ENCODE results near the gene MAP2K5.

Gene MAP2K5

DNA sequence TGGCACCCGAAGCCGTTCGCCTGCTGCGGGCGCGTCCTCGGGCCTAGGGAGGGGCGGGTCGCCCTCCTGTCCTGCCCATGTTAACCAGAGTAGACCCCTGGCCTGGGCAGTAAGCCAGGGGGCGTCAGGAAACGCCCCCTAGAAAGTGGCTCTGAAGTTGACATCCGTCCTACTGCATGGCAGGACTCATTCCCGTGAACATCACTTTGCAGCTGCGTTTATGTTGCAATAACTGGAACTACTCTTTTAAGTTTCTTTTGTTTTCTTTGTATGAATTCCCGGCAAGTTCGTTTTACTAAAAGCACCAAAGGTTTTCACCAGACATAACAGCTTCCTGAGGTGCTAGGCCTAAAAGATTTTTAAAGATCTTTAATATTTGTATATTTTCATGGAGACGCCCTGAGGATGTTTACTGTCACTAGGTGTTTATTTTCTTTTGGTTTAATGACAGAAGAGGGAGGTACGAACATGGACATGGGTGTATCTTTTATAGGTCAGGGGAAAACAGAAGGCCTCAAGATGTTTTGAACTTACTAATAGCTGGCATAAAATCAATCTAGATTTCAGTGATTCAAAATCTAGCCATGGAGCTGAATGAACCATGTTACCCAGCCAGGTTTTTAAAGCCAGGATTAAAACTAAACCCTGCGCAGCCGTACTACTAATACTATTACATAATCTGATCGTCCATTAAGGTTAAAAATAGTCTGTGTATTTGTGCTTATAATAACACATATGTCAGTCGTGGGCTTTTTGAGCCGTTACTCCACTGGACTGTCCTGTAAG lies 20.5 kb upstream of the MAP2K5 start:
- peak; percentile 72 for DNase-seq (ENCODE audit: low read depth)

DNA sequence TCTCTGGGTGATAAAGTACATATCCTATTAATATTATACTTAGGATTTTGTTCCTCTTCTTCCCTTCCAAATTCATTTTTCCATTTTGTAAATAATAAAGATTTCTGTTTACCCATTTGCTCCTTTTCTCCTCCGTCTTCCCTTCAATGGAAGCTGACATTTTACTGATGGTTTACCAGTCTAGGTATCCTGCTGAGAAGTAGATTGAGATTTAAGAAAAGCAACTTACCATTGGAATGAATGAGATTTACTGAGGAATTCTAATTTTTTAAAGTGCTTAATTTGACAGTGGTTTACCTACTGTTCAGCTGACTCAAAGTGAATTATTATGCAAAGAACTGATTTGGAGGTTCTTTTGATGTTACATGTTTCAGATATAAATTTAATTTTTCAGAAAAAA lies 19.2 kb upstream of the MAP2K5 start:
- DNase-seq (ENCODE audit: low read depth): no peak

DNA sequence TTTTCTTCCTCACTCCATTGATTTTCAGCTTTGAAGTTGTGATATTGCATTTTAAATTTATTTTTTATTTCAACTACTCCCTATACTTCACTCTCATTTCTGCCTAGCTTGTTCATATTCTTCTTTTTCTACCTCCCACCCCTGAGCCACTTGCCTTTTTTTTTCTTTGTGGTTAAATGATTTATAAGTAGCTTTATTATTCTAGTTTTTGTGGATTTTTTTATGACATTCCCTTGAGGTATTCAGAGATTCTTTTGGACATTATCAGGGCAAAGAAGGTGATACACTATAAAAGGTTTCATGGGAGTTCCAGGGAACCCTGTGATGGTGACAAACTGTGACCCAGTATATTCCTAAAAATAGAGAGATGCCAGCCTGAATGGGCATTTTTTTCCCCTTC lies 18.3 kb upstream of the MAP2K5 start:
- DNase-seq (ENCODE audit: low read depth): no peak

DNA sequence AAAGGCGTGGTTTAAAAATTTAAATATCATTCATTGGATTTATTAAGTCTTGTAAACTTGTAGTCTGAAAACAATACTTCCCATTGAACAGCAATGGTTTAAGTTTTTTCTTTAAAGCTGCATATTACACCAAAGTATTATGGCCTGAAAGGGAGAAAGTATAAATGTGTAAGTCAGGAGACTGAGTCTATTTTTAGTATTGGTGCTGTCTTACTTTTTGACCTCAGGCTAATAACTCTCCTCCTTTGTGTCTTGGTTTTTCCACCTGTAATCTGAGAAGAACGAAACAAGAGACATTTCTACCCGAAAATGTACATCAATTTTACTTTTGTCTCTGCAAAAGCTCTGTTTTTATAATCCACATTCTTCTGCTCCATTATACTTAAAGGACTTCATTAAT lies 14.0 kb upstream of the MAP2K5 start:
- DNase-seq (ENCODE audit: low read depth): no peak

DNA sequence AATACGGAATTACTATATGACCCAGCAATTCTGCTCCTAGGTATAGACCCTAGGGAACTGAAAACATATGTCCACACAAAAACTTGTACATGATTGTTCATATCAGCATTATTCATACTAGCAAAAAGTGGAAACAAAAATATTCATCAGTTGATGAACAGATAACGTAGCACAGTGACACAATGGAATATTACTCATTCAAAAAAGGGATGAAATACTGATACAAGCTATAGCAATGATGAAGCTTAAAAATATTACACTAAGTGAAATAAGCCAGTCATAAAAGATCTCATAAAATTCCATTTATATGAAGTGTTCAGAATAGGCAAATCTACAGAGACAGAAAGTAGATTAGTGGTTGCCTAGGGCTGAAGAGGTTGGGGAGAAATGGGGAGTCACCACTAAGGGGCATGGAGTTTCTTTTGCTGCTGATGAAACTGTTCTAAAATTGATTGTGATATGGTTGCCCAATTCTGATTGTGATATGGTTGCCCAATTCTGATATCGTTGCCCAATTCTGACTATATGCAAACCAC lies 11.1 kb upstream of the MAP2K5 start:
- peak; percentile 32 for DNase-seq (ENCODE audit: low read depth)

DNA sequence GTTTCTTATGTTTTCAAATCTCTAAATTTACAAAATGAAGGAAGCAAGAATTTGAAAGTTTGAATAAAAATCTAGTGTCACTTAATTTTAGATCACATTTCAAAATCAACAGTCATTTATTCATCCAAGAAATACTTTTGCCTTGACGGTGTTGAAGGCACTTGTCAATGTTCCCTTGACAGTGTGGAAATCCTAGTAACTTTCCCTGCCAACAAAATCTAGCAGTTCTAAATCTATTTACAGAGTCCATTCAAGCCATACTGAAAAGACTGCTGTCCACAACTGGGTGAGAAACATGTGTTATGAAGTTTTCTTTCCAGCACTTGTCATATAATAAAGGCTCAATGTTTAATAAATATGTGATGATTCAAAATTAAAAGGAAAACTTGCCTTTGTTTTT lies 8.6 kb upstream of the MAP2K5 start:
- no peak for DNase-seq (ENCODE audit: low read depth)

DNA sequence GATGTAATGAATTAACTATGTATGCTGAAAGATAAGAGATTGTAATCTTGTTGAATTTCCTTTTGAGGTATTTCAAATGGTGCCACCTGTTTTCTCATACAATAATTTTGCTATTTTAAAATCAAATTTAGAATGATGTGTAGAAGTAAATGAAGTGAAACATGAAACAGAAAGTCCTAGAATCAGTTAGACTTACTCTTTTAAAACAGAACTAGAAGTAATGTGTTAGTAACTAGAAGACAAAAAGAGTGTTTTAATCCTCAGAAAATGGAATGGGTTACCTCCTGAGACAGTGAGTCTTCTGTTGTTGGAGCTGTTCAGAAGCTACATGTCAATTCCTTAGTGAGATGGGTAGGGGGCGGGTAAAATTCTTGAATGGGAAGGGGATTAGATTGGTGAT lies 8.1 kb upstream of the MAP2K5 start:
- no peak for DNase-seq (ENCODE audit: low read depth)

DNA sequence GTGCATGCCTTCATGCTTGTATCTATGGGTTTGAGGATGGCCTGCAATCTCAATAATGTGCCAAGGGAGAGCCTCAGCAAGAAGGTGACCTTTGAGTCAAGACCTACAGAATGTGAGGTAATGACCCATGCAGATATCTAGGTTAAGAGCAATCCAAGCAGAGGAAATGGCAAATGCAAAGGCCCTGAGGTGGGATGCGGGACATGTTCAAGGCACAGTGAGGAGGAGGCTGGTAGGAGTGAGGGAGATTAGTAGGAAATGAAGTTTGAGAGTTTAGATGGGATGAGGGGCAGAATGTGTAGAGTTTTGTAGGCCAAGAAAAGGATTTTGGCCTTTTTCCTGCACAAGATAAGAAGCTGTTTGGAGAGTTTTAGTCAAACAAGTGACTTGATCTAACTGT lies 4.7 kb upstream of the MAP2K5 start:
- no peak for DNase-seq (ENCODE audit: low read depth)

DNA sequence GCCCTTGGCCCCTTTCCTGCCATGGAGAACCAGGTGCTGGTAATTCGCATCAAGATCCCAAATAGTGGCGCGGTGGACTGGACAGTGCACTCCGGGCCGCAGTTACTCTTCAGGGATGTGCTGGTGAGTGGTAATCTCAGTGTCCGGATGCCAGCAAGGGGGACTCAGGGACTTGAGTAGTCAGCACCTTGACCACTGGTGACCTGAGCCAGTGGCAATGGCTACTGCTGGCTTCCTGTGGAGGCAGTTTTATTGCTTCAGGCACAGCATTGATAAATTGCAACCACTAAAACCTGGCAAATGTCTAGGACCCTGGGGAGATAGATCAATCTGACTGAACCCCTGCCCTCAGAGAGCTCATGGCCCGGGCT lies 830 bp downstream of the MAP2K5 start:
- DNase-seq (ENCODE audit: low read depth): no peak

DNA sequence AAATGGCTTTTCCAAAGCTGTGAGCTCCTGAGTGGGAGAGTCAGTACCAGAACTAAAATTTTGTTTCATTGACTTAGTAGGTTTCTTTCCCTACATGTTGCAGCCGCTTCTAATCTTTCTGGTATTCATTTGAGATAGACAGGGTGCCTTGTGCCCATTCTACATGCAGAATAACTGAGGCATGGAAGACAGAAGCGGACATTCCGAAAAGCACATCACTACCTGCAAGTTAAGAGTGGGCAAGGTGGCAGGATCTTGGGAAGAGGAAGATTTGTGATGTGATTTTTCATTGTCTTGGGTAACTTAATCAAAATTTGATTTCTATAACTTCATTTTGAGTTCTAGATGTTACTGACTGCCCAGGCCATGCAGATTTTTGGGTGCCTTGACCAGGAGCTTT lies 2.0 kb downstream of the MAP2K5 start:
- no peak for DNase-seq (ENCODE audit: low read depth)

DNA sequence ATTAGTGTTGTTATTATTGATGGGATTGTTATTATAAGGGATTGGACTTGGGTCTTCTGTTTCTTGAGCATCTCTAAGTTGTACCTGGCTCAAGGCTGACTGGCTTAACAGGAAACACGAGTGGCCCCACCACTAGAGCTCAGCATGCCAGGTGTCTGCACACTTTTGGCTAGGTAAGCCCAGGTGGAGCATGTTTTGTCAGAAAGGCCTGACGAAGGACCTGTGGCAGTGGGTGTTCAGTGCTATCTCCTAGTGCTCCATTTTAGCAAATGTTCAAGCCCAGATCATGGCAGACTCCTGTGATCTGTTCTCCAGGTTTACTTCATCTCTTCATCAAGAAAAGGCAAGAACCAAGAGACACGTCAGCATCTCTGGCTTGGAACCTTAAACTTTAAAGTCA lies 3.4 kb downstream of the MAP2K5 start:
- DNase-seq (ENCODE audit: low read depth): no peak

DNA sequence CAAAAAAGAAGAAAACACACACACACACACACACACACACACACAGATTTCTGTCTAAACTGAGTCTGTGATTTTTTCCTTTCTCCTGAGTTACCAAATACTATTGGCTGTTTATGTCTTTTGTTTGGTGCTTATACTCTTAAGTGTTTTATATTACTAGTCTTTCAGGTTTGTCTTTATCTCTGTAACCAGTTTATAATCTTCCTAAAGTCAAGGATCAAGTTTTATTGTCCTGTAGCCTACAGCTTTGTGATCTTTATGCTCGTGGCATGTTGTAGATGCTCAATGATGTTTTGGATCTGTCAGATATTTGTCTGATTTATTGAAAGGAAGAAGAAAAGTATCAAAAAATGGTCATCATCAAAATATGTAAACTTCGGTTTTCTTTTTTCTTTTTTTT lies 4.6 kb downstream of the MAP2K5 start:
- DNase-seq (ENCODE audit: low read depth): no peak

DNA sequence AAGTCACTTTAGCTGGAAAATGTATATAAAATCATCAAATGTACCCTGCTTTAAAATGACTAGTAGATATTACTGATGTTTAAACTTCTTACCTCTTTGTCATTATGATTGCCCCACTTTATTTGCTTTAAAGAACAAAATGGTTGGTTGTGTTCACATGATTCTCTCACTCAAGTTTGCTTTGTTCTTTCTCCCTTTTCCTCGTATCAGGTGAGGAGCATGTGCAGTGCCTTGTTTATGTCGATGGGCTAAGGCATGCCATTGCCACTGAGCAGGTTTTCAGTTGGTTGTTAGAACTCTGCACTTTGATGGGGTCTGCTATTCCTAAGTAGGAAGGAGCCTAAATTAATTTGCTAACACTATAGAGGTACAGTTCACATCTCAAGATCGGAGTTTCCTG lies 5.3 kb downstream of the MAP2K5 start:
- no peak for DNase-seq (ENCODE audit: low read depth)

DNA sequence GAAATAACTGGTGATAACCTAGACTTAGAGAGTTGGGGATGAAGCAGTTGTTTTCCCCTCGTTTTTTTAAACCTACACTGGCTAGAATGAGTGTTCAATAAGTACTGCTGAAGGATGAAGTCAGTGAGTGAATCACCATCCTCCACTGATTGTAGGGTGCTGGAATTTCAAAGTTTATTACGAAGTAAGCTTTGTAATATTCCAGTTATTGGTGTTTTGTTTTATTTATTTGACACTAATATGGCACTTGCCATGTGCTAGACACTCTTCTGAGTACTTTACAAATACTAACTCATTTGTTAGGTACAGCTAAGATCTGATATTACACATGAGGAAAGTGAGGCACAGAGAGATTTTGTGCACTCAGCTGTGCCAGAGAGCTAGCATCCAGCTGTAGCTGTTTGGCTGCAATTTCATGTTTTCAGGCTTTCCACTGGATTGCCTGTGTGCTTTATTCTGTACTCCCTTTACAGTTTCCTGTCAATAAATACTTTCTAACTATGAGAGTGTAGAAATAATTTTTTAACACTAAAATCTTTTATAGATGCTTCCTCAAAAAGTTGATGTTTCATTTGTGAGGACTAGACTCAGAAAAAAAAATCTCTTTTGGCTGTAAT lies 5.8 kb downstream of the MAP2K5 start:
- no peak for DNase-seq (ENCODE audit: low read depth)

DNA sequence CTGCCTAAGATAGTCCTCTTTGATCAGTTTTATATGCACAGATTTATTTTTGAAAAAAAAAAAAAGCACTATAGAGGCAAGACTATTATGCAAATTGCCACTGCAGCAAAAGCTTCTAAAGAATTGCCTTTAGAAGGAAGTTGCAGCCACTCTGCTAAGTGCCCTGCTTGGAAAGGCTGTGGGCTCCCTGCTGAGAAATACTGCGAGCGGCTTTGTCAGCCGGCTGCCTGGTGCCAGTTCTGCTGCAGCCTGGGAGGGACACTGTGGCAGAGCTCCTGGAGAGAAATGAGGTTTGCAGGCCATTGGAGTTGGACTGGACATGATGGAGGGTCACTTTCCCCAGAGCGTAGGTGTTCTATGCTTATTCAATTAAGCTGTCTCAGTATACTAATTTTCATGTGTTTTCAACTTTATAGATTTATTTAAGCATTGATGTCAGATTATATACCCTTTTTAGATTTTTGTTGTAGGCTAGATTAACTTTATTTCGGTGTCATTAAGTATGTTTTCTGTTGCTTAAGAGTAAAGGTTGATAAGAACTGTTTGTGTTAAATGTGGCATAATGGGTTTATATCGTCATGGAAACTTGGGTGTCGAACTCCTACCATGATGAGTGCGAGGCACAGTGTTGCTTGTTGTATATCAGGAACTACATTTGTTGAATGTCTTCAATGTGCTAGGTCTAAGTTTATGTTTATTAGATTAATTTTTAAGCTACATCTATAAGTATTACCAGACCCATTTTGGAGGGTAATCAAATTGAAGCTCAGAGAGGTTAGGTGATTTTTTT lies 6.6 kb downstream of the MAP2K5 start:
- DNase-seq (ENCODE audit: low read depth): no peak

DNA sequence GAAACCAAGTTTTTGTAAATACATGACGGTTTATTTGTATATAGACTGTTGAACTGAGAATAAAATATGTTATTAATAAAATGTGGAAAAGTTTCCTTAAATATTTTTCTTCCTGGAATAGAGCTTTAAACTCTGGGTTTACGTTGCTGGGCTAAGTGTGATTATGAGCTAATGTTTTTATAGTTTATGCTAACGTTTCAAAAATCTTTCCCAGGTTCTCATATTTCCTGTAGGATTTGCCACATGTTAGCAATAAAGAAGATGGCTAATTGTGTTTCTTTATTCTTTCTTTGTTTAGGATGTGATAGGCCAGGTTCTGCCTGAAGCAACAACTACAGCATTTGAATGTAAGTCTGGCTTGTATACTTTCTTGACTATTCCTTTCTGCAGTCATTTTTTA lies 7.2 kb downstream of the MAP2K5 start:
- no peak for DNase-seq (ENCODE audit: low read depth)

DNA sequence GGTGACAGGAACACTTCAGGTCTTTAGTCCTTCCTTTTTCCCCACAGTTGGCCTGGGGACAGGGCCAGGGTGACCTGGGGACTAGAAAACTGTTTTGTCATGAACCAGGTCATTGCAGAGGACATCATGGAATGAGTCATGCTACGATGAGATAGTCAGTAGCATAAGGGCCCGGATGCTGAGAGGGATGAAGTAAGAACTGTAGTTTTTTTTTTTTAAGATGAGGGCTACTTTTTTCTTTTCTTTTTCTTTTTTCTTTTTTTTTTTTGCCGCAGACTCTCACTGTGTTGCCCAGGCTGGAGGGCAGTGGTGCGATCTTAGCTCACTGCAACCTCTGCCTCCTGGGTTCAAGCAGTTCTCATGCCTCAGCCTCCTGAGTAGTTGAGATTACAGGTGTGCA lies 8.0 kb downstream of the MAP2K5 start:
- no peak for DNase-seq (ENCODE audit: low read depth)

DNA sequence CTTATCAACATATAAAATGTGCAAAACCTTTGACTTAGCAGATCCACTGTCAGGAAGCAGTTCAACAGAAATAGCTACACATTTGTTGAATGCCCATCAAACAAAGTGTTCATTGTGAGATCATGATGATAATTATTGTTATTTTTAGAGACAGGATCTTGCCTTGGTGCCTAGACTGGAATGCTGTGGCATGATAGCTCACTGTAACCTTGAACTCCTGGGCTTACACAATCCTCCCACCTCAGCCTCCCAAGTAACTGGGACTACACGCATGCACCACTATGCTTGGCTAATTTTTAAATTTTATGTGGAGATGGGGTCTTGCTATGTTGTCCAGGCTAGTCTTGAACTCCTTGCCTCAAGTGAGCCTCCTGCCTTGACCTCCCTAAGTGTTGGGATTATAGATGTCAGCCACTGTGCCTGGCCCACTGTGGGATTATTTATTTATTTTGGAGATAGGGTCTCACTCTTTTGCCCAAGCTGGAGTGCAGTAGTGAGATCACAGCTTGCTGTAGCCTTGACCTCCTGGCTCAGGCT lies 8.8 kb downstream of the MAP2K5 start:
- no peak for DNase-seq (ENCODE audit: low read depth)

DNA sequence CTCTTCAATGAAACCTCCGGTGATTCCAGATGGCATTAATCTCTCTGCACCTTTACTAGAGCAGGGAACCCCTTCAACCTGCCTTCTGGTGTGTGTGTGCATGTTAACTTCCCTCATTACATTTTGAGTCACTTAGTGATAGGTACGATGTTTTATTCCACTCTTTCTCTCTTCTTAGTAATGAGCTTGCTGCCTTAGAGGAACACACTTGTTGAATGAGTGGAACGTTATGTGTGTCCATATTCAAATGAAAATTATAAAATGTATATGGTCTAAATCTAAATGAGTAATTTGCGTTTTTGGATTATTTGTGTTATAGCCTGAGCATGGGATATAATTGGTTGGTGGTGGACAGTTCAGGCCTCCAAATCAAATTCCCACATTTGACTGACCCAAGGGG lies 12.1 kb downstream of the MAP2K5 start:
- no peak for DNase-seq (ENCODE audit: low read depth)

DNA sequence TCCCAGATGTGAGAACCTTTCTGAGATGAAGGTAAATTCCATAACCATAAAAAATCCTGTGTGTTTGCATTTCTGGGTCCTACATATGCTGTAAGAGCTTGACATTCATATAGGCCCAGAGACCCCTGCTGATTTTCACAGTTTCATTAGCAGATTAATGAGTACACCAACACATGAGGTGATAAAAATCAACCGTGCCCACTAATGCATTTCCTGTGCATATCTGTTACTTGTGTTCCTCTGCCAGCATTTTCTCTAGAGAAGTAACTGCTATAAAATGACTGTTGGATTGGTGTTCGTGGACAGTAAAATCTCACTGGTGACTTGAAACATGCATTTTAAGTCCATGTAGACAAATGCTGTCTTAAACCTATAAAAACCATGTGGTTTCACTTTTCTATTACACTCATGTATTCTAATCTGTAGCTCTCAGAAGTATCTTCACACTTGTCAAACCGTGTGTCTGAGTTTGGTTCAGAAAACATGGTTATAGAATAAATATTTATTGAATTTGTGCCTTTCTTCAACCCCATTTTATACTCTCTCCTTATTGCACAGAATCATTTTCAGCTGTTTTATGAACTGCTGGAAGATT lies 14.6 kb downstream of the MAP2K5 start:
- DNase-seq (ENCODE audit: low read depth): no peak

DNA sequence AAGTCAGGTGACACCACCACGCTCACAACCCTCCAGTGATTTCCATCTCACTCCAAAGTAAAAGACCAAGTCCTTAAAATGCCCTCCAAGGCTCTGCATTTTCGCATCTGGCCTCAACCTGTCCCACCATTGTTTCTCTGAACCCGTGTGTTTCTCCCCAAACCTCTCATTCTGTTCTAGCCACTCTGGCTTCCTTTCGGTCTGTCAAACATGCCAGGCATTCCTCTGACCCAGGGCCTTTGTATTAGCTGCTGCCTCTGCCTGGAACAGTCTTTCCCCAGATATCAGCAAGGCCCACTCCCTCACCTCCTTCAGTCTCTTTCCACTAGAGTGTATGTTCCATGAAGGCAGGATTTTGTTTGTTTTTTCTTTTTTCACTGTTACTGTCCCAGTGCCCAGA lies 16.0 kb downstream of the MAP2K5 start:
- DNase-seq (ENCODE audit: low read depth): no peak

DNA sequence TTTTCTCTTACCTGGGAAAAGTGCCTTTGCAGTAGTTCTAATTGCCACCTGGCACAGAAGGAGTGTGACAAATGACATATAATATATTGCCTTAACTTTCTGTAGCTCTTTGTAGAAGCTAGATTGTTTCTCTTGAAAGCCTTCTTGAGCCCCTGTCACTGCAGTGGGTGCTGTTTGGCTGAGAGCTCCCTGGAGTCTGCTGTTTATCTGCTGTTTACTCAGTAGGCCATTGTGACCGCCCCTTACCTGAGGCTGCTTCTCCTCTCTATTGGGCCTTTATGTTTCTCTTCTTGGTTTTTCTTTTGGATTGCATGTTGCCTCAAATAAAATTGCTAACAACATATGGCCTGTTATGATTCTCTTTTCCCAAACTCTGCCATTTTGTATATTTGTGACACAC lies 16.7 kb downstream of the MAP2K5 start:
- no peak for DNase-seq (ENCODE audit: low read depth)

Measured in fibroblast of gingiva (primary cell).